SU-DHL-6 (cell line): ENCODE data around the gene CSNK1G3.

Experiments used
- H2AFZ ChIP-seq: fragments of 200-600 bp; sonication (generic); 2 replicates; pipeline ENCODE4 v1.6.1; 2014; ENCODE audit warnings: low read depth, mild to moderate bottlenecking, moderate library complexity, mixed read lengths, antibody characterized with exemption, low read length; ENCODE audit not compliant: severe bottlenecking
- H3F3A ChIP-seq: fragments of 200-600 bp; shearing (Covaris generic); 2 replicates; pipeline ENCODE4 v1.6.0; 2016; ENCODE audit warnings: antibody characterized with exemption, mild to moderate bottlenecking; ENCODE audit not compliant: insufficient read depth
- H3K27ac ChIP-seq: fragments of 200-600 bp; sonication (generic); 2 replicates; pipeline ENCODE4 v1.5.1; 2016; ENCODE audit warnings: low read depth, mild to moderate bottlenecking, low read length, moderate library complexity, mixed read lengths
- H3K27me3 ChIP-seq: fragments of 200-600 bp; sonication (generic), shearing (Covaris generic); 2 replicates; pipeline ENCODE4 v1.6.0; 2014; ENCODE audit warnings: mild to moderate bottlenecking, low read length
- H3K36me3 ChIP-seq: fragments of 200-600 bp; sonication (generic); 2 replicates; pipeline ENCODE4 v1.6.1; 2014; ENCODE audit warnings: mild to moderate bottlenecking, low read length, mixed read lengths
- H3K4me2 ChIP-seq: fragments of 300-600, 200-600 bp; shearing (Covaris generic), sonication (generic); 2 replicates; pipeline ENCODE4 v1.6.0; 2014; ENCODE audit warnings: low read length, low read depth, mild to moderate bottlenecking; ENCODE audit not compliant: poor library complexity, severe bottlenecking
- H3K4me3 ChIP-seq: fragments of 200-600 bp; sonication (generic); 2 replicates; pipeline ENCODE4 v1.5.1; 2014; ENCODE audit warnings: antibody characterized with exemption, low read length, mild to moderate bottlenecking, mixed read lengths; ENCODE audit not compliant: insufficient read depth, poor library complexity, severe bottlenecking
- H3K79me2 ChIP-seq: fragments of 200-600 bp; sonication (generic); 2 replicates; pipeline ENCODE4 v1.6.1; 2014; ENCODE audit warnings: mild to moderate bottlenecking, low read length, moderate library complexity; ENCODE audit not compliant: insufficient read depth
- H3K9ac ChIP-seq: fragments of 200-600 bp; sonication (generic); 2 replicates; pipeline ENCODE4 v1.7.0; 2014; ENCODE audit warnings: mild to moderate bottlenecking, low read length
- H3K9me2 ChIP-seq: fragments of 200-600 bp; sonication (generic); replicated peaks from 2 replicates; pipeline ENCODE4 v1.6.1; 2014; ENCODE audit warnings: low read length; ENCODE audit not compliant: insufficient read depth
- H3K9me3 ChIP-seq: fragments of 200-600 bp; sonication (generic); 2 replicates; pipeline ENCODE4 v1.6.1; 2014; ENCODE audit warnings: low read length, mixed read lengths; ENCODE audit not compliant: insufficient read depth
- H4K20me1 ChIP-seq: fragments of 200-600 bp; sonication (generic); 2 replicates; pipeline ENCODE4 v1.6.1; 2014; ENCODE audit warnings: low read depth, mild to moderate bottlenecking, antibody characterized with exemption, low read length, moderate library complexity, mixed read lengths
- EZH2phosphoT487 ChIP-seq: fragments of 200-600 bp; sonication (generic), shearing (Covaris generic); conservative IDR thresholded peaks from 2 replicates; pipeline ENCODE4 v1.6.1; 2018; ENCODE audit warnings: mild to moderate bottlenecking, antibody characterized with exemption, low read length, moderate library complexity, mixed read lengths
- TF ChIP-seq, protein P1 (sequence below): fragments of 200-600 bp; sonication (generic); IDR thresholded peaks from one replicate; pipeline ENCODE4 v1.5.1; 2017; ENCODE audit warnings: antibody characterized with exemption, mild to moderate bottlenecking, low read length, moderate library complexity; ENCODE audit not compliant: insufficient read depth, poor library complexity, severe bottlenecking

CSNK1G3 gene

DNA sequence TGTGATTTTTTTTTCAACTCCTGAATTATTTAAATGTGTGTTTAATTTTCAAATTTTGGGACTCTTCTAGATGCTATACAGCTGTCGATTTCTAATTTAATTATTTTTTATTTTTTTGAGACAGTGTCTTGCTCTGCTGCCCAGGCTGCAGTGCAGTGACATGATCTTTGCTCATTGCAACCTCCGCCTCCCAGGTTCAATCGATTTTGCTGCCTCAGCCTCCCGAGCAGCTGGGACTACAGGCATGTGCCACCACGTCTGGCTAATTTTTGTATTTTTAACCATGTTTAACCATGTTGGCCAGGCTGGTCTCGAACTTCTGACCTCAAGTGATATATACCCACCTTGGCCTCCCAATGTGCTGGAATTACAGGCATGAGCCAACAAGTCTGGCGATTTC, 28.6 kb downstream of the CSNK1G3 start:
- H3K4me2 ChIP-seq: no peak overlapping the region
- no peaks in the 10 kb centered on the region for H3K9me2 ChIP-seq
- H3K27ac ChIP-seq: no peak overlapping the region
- peaks cover 24% of the 10 kb centered on the region for H4K20me1 ChIP-seq
- peaks cover 3% of the 10 kb centered on the region; the same call in 1 of the 2 replicates for H3K36me3 ChIP-seq
- TF ChIP-seq, protein P1, sequence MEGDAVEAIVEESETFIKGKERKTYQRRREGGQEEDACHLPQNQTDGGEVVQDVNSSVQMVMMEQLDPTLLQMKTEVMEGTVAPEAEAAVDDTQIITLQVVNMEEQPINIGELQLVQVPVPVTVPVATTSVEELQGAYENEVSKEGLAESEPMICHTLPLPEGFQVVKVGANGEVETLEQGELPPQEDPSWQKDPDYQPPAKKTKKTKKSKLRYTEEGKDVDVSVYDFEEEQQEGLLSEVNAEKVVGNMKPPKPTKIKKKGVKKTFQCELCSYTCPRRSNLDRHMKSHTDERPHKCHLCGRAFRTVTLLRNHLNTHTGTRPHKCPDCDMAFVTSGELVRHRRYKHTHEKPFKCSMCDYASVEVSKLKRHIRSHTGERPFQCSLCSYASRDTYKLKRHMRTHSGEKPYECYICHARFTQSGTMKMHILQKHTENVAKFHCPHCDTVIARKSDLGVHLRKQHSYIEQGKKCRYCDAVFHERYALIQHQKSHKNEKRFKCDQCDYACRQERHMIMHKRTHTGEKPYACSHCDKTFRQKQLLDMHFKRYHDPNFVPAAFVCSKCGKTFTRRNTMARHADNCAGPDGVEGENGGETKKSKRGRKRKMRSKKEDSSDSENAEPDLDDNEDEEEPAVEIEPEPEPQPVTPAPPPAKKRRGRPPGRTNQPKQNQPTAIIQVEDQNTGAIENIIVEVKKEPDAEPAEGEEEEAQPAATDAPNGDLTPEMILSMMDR: no peak
- TF ChIP-seq EZH2phosphoT487: no peak
- no peaks in the 10 kb centered on the region for H3K27me3 ChIP-seq
- no peak overlapping the region for H2AFZ ChIP-seq
- 0 out of 2 replicates have a peak, but pooled peaks cover 7% of the 10 kb centered on the region for H3F3A ChIP-seq
- H3K9ac ChIP-seq: no peak overlapping the region
- H3K79me2 ChIP-seq: peaks cover 29% of the 10 kb centered on the region
- no peak overlapping the region for H3K4me3 ChIP-seq
- no peaks in the 10 kb centered on the region for H3K9me3 ChIP-seq

DNA sequence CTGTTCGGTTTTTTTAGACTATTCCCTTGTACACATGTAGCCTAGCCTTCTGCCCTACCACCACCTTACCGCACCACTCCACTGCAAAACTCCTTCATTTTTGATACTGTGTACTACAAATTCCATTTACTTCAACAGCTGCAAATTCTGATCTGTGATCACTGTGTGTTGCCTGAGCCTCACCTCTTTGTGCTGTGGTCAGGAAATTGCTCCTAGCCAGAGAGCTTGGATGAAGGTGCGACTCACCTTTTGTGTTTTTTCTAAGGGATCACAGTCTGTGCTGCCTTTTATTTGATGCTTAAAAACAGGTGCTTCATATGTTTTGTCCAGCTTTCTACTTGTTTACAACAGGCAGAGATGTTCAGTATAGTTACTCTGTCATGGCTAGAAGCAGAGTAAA, 31.5 kb downstream of the CSNK1G3 start:
- Histone ChIP-seq H3K27me3 (no peaks in the 10 kb centered on the region), H2AFZ (no peak overlapping the region), H3K9me3 (no peaks in the 10 kb centered on the region), H4K20me1 (peaks cover 20% of the 10 kb centered on the region), H3K27ac (no peak overlapping the region), H3K36me3 (peaks cover 5% of the 10 kb centered on the region; the same call in 1 of the 2 replicates), H3K4me3 (no peak overlapping the region), H3K9me2 (no peaks in the 10 kb centered on the region), H3K79me2 (peaks cover 29% of the 10 kb centered on the region), H3K9ac (no peak overlapping the region), H3F3A (peaks cover 12% of the 10 kb centered on the region), H3K4me2 (peak overlapping the region; percentile 26)
- no peak for TF ChIP-seq EZH2phosphoT487
- TF ChIP-seq, protein P1: no peak

DNA sequence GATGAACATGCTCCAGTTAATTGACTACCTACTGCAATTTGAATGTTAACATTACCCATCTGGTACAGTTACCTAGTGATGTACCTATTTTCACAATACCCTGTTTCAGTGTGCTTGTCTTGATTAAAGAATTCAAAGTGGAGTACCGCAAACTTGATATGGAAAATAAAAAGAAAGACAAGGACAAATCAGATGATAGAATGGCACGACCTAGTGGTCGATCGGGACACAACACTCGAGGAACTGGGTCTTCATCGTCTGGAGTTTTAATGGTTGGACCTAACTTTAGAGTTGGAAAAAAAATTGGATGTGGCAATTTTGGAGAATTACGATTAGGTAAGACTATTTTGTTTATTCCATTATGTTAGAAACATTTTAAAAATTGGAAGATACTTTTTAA, 33.5 kb downstream of the CSNK1G3 start:
- TF ChIP-seq EZH2phosphoT487: no peak
- TF ChIP-seq, protein P1: peak; percentile 52
- Histone ChIP-seq H3K79me2 (peaks cover 21% of the 10 kb centered on the region; the same call in 1 of the 2 replicates), H4K20me1 (peaks cover 4% of the 10 kb centered on the region; the same call in 1 of the 2 replicates), H3K9me2 (no peaks in the 10 kb centered on the region), H3K27ac (no peak overlapping the region), H3K9ac (no peak overlapping the region), H3K4me3 (no peak overlapping the region), H2AFZ (no peak overlapping the region), H3K36me3 (peaks cover 5% of the 10 kb centered on the region; the same call in 1 of the 2 replicates), H3K9me3 (no peaks in the 10 kb centered on the region), H3F3A (peaks cover 24% of the 10 kb centered on the region), H3K4me2 (no peak overlapping the region), H3K27me3 (no peaks in the 10 kb centered on the region)
